Natural killer cell (primary cell): Measurements from ENCODE around the gene ZNF789. TPM values are rescaled to one million over a fixed set of nuclear protein-coding genes. Genes with fewer than 3 reads are reported as not detected.

Source experiments
- ATAC-seq, 3 donors: fragments of 150-1000 bp in 2 of 3; fragments of 200-7000 bp in 1 of 3; cut with Tn5 transposase; 1 replicate in 1 of 3; 2 replicates in 2 of 3; pipeline ENCODE4 v1.10.0; 2021; ENCODE audit warnings: mild to moderate bottlenecking in 2 of 3, moderate library complexity in 2 of 3
- DNase-seq, 2 donors: peaks; one replicate each; pipeline versions ENCODE4 v3.0.0 to v3.0.0-alpha.2; 2013 to 2021; ENCODE audit warnings: mixed read lengths in 1 of 2
- H3K27ac ChIP-seq: one replicate; pipeline ENCODE4 v1.5.1; 2013; ENCODE audit warnings: mild to moderate bottlenecking, low read length
- H3K27me3 ChIP-seq: one replicate; pipeline ENCODE4 v1.6.1; 2013; ENCODE audit warnings: low read length; ENCODE audit not compliant: control insufficient read depth, insufficient read depth
- H3K36me3 ChIP-seq: one replicate; pipeline ENCODE4 v1.6.1; 2013; ENCODE audit warnings: low read length; ENCODE audit not compliant: control insufficient read depth, insufficient read depth
- H3K4me1 ChIP-seq: one replicate; pipeline ENCODE4 v1.6.1; 2013; ENCODE audit warnings: low read length; ENCODE audit not compliant: control insufficient read depth, insufficient read depth
- H3K4me3 ChIP-seq: one replicate; pipeline ENCODE4 v1.5.1; 2013; ENCODE audit warnings: low read length
- H3K9me3 ChIP-seq: one replicate; pipeline ENCODE4 v1.6.1; 2013; ENCODE audit warnings: low read length; ENCODE audit not compliant: control insufficient read depth, insufficient read depth
- H3K27ac Mint-ChIP-seq, 2 donors: one replicate each; pipeline ENCODE4 v1.8.0; 2022; ENCODE audit warnings: mild to moderate bottlenecking in 2 of 2, mixed read lengths in 2 of 2, moderate library complexity in 1 of 2
- H3K27me3 Mint-ChIP-seq, 2 donors: one replicate each; pipeline ENCODE4 v1.8.0; 2022; ENCODE audit warnings: low read depth in 2 of 2, mixed read lengths in 2 of 2
- H3K36me3 Mint-ChIP-seq: one replicate; pipeline ENCODE4 v1.8.0; 2022; ENCODE audit warnings: mixed read lengths
- H3K4me1 Mint-ChIP-seq, 2 donors: one replicate each; pipeline ENCODE4 v1.8.0; 2022; ENCODE audit warnings: mixed read lengths in 2 of 2
- H3K4me3 Mint-ChIP-seq: one replicate; pipeline ENCODE4 v1.8.0; 2022; ENCODE audit warnings: mild to moderate bottlenecking, moderate library complexity, mixed read lengths
- H3K9me3 Mint-ChIP-seq, 2 donors: one replicate each; pipeline ENCODE4 v1.8.0; 2022; ENCODE audit warnings: mixed read lengths in 2 of 2
- CTCF ChIP-seq: fragments of 200-600 bp; IDR thresholded peaks from one replicate; pipeline ENCODE4 v1.8.0; 2022; ENCODE audit warnings: antibody characterized with exemption
- WGBS: methylation state at CpG from one replicate; pipeline ENCODE4 v1.1.7; 2013; ENCODE audit warnings: missing lambda C conversion rate; ENCODE audit not compliant: insufficient coverage; 5-methylcytosine and 5-hydroxymethylcytosine counted together
- intact Hi-C: fragments of 100-400 bp; cut with micrococcal nuclease; formaldehyde crosslinking; loops from one replicate; pipeline ENCODE4 v1.14.2; 2022
- total RNA-seq, 4 donors: library from RNA; stranded (reverse); fragments of 120-200 nt in 1 of 4; gene quantifications; one replicate each; pipeline versions ENCODE4 v1.2.3 to v1.2.4, GENCODE V29; 2013 to 2022

ZNF789 gene
- total RNA-seq, 3 donors from 2014 or later (not counting 1 experiment from before 2014, with no cell fraction given): 16.7 to 18.6 (median 16.8) TPM

GRCh38 chr7:99438573-99439480, 33.9 kb upstream of the ZNF789 start, which contains the start of the genes CPSF4 and PTCD1:
TSS of gene CPSF4 (plus strand) at chr7:99438943. CDS start at chr7:99439083, 140 bp downstream.
TSS of gene PTCD1 (minus strand) at chr7:99438798. CDS start at chr7:99435242, 3,556 bp downstream.
- Mint-ChIP-seq H3K4me1 (peaks cover 18 to 33% of the 10 kb centered on the region in 2 donors), H3K27me3 (no peaks in the 10 kb centered on the region), H3K4me3 (peak within 1 kb of the TSS; percentile 95), H3K9me3 (no peaks in the 10 kb centered on the region), H3K36me3 (no peaks in the 10 kb centered on the region), H3K27ac (peak within 1 kb of the TSS; percentile 85 to 97)
- peak within 1 kb of the TSS; percentile 68 for H3K27ac ChIP-seq
- H3K4me1 ChIP-seq: peaks cover 24% of the 10 kb centered on the region
- under 1% methylated on average over 89 of the region's 89 CpGs for WGBS
- no peaks in the 10 kb centered on the region for H3K27me3 ChIP-seq
- peaks cover 5% of the 10 kb centered on the region for H3K36me3 ChIP-seq
- DNase-seq (peak; percentile 80 to 93), ATAC-seq (peak; percentile 89 to 94 (median 93))
- TF ChIP-seq CTCF: no peak
- peak within 1 kb of the TSS; percentile 61 for H3K4me3 ChIP-seq
- H3K9me3 ChIP-seq: no peaks in the 10 kb centered on the region
- intact Hi-C loops: no loop called here

- no peak for ATAC-seq
- no peak for DNase-seq
- peaks cover 24% of the 10 kb centered on the region for H3K4me1 ChIP-seq
- no peaks in the 10 kb centered on the region for H3K9me3 Mint-ChIP-seq
- H3K27me3 ChIP-seq: no peaks in the 10 kb centered on the region
- H3K36me3 Mint-ChIP-seq: no peaks in the 10 kb centered on the region
- no peak overlapping the region for H3K27ac ChIP-seq
- no peak overlapping the region for H3K4me3 ChIP-seq
- peak overlapping the region; percentile 95 for H3K4me3 Mint-ChIP-seq
- peaks cover 18 to 38% of the 10 kb centered on the region in 2 donors for H3K4me1 Mint-ChIP-seq
- intact Hi-C loops: no loop called here
- WGBS: 91% methylated on average over 8 of the region's 9 CpGs
- H3K27ac Mint-ChIP-seq: peak overlapping the region; percentile 85 to 97
- no peak for TF ChIP-seq CTCF
- no peaks in the 10 kb centered on the region for H3K9me3 ChIP-seq
- H3K27me3 Mint-ChIP-seq: no peaks in the 10 kb centered on the region
- peaks cover 4% of the 10 kb centered on the region for H3K36me3 ChIP-seq
Observed at GRCh38 chr7:99440195-99440594, 32.5 kb upstream of the ZNF789 start.

- WGBS: 94% methylated on average over 4 of the region's 4 CpGs
- Mint-ChIP-seq H3K9me3 (no peaks in the 10 kb centered on the region), H3K27me3 (no peaks in the 10 kb centered on the region), H3K4me3 (no peak overlapping the region), H3K4me1 (peaks cover 0 to 19% of the 10 kb centered on the region in 2 donors), H3K27ac (no peak overlapping the region), H3K36me3 (no peaks in the 10 kb centered on the region)
- Histone ChIP-seq H3K27ac (no peak overlapping the region), H3K4me3 (no peak overlapping the region), H3K9me3 (no peaks in the 10 kb centered on the region), H3K4me1 (no peaks in the 10 kb centered on the region), H3K36me3 (peaks cover 41% of the 10 kb centered on the region), H3K27me3 (no peaks in the 10 kb centered on the region)
- DNase-seq: no peak
- intact Hi-C loops: no loop called here
- no peak for TF ChIP-seq CTCF
- no peak for ATAC-seq
Observed at GRCh38 chr7:99446096-99446495, 26.6 kb upstream of the ZNF789 start.
